ENCODE measurements around the gene SERPINH1.

GRCh38 chr11:75534259-75535069, 27.6 kb upstream of the SERPINH1 start:
- TF ChIP-seq CTCF (conservative IDR thresholded peaks at IDR 0.05 in 1 of 2, IDR thresholded peaks at IDR 0.05 in 1 of 2; ENCODE audit: extremely low read depth in 1 of 2, insufficient read depth in 1 of 2, low read depth in 1 of 2, low read length in 2 of 2) (no peak), EZH2 (IDR thresholded peaks at IDR 0.05; ENCODE audit: borderline replicate concordance, low read length) (no peak)

All from mammary epithelial cell (primary cell).